ENCODE measurements around the gene IRX4. TPM values are rescaled to one million over a fixed set of nuclear protein-coding genes. Genes with fewer than 3 reads are reported as not detected.

IRX4 gene
- total RNA-seq, 1 donor from 2014 or later: 0.68 TPM

GRCh38 chr5:1836891-1837880 is 45.5 kb downstream of the IRX4 start:
- H3K4me3 Mint-ChIP-seq (ENCODE audit: unreplicated experiment): no peak overlapping the region
- no peaks in the 10 kb centered on the region for H3K4me1 Mint-ChIP-seq (ENCODE audit: low read depth, unreplicated experiment)
- H3K79me2 ChIP-seq (ENCODE audit: insufficient read depth, low read length): no peaks in the 10 kb centered on the region
- no peak overlapping the region for H3K4me3 ChIP-seq (ENCODE audit: insufficient read depth, low read depth, low read length)
- H3K36me3 ChIP-seq (ENCODE audit: insufficient read depth, low read length): no peaks in the 10 kb centered on the region
- no peak overlapping the region for H3K27ac Mint-ChIP-seq (ENCODE audit: unreplicated experiment)
- no peak overlapping the region for H3K4me2 ChIP-seq (ENCODE audit: low read length)
- no peaks in the 10 kb centered on the region for H3K9me3 Mint-ChIP-seq (ENCODE audit: unreplicated experiment)
- H2AFZ ChIP-seq (ENCODE audit: low read depth, low read length): no peak overlapping the region
- no peak for TF ChIP-seq EZH2 (IDR thresholded peaks at IDR 0.05; ENCODE audit: insufficient read depth, low read length)
- TF ChIP-seq CTCF (IDR thresholded peaks at IDR 0.05; ENCODE audit: insufficient read depth, low read depth, low read length): no peak
- H3K27me3 ChIP-seq (ENCODE audit: insufficient read depth, low read length): peaks cover 5% of the 10 kb centered on the region
- H3K27me3 Mint-ChIP-seq (ENCODE audit: low read depth, unreplicated experiment): peaks cover 54% of the 10 kb centered on the region
- DNase-seq (ENCODE audit: low read depth) (no peak), FAIRE-seq (no peak)
- H4K20me1 ChIP-seq (ENCODE audit: insufficient read depth, low read length): no peaks in the 10 kb centered on the region
- no peaks in the 10 kb centered on the region for H3K9me3 ChIP-seq (ENCODE audit: insufficient read depth, low read depth, low read length)
- no peak overlapping the region for H3K9ac ChIP-seq (ENCODE audit: low read length)
- no peak overlapping the region for H3K27ac ChIP-seq (ENCODE audit: low read depth, low read length)
- H3K36me3 Mint-ChIP-seq (ENCODE audit: low read depth, unreplicated experiment): peaks cover 3% of the 10 kb centered on the region
- H3K4me1 ChIP-seq (ENCODE audit: insufficient read depth, low read length): no peaks in the 10 kb centered on the region

- Histone ChIP-seq H3K79me2 (ENCODE audit: insufficient read depth, low read length) (no peaks in the 10 kb centered on the region), H3K9ac (ENCODE audit: low read length) (no peak overlapping the region), H3K9me3 (ENCODE audit: insufficient read depth, low read depth, low read length) (no peaks in the 10 kb centered on the region), H2AFZ (ENCODE audit: low read depth, low read length) (no peak overlapping the region), H3K4me2 (ENCODE audit: low read length) (no peak overlapping the region), H3K36me3 (ENCODE audit: insufficient read depth, low read length) (no peaks in the 10 kb centered on the region), H3K4me1 (ENCODE audit: insufficient read depth, low read length) (no peaks in the 10 kb centered on the region), H3K4me3 (ENCODE audit: insufficient read depth, low read depth, low read length) (no peak overlapping the region), H3K27me3 (ENCODE audit: insufficient read depth, low read length) (peaks cover 3% of the 10 kb centered on the region), H3K27ac (ENCODE audit: low read depth, low read length) (no peak overlapping the region), H4K20me1 (ENCODE audit: insufficient read depth, low read length) (no peaks in the 10 kb centered on the region)
- Mint-ChIP-seq H3K4me3 (ENCODE audit: unreplicated experiment) (no peak overlapping the region), H3K9me3 (ENCODE audit: unreplicated experiment) (no peaks in the 10 kb centered on the region), H3K27ac (ENCODE audit: unreplicated experiment) (no peak overlapping the region), H3K36me3 (ENCODE audit: low read depth, unreplicated experiment) (peaks cover 3% of the 10 kb centered on the region), H3K27me3 (ENCODE audit: low read depth, unreplicated experiment) (peaks cover 56% of the 10 kb centered on the region), H3K4me1 (ENCODE audit: low read depth, unreplicated experiment) (no peaks in the 10 kb centered on the region)
- FAIRE-seq (no peak), DNase-seq (ENCODE audit: low read depth) (no peak)
- TF ChIP-seq EZH2 (IDR thresholded peaks at IDR 0.05; ENCODE audit: insufficient read depth, low read length) (no peak), CTCF (IDR thresholded peaks at IDR 0.05; ENCODE audit: insufficient read depth, low read depth, low read length) (no peak)
Measured at GRCh38 chr5:1836176-1836890, 46.4 kb downstream of the IRX4 start.
